ENCODE data around the gene ARHGAP15.

The ARHGAP15 gene

GRCh38 chr2:143148757-143149156 is 19.5 kb downstream of the ARHGAP15 start:
- Histone ChIP-seq H2AFZ (ENCODE audit: low read depth) (no peak overlapping the region), H3K9ac (no peak overlapping the region), H3K4me1 (ENCODE audit: low read depth, poor library complexity, severe bottlenecking) (peaks cover 5% of the 10 kb centered on the region), H3K79me2 (ENCODE audit: insufficient read depth, low read depth) (no peaks in the 10 kb centered on the region; the same call in 1 of the 2 replicates), H3K27ac (no peak overlapping the region), H3K36me3 (ENCODE audit: insufficient read depth) (no peaks in the 10 kb centered on the region), H3K4me3 (IDR thresholded peaks at IDR 0.05; ENCODE audit: insufficient read depth, low read depth, low read length) (no peak overlapping the region), H3K4me2 (no peak overlapping the region), H3K27me3 (ENCODE audit: insufficient read depth, low read depth) (no peaks in the 10 kb centered on the region), H4K20me1 (ENCODE audit: insufficient read depth) (no peaks in the 10 kb centered on the region)
- no peak for TF ChIP-seq CTCF (conservative IDR thresholded peaks at IDR 0.05; ENCODE audit: low read depth, low read length)

- no peaks in the 10 kb centered on the region for H3K27me3 ChIP-seq (ENCODE audit: insufficient read depth, low read depth)
- no peak overlapping the region for H3K27ac ChIP-seq
- peaks cover 5% of the 10 kb centered on the region for H3K4me1 ChIP-seq (ENCODE audit: low read depth, poor library complexity, severe bottlenecking)
- no peaks in the 10 kb centered on the region; the same call in 1 of the 2 replicates for H3K79me2 ChIP-seq (ENCODE audit: insufficient read depth, low read depth)
- H3K36me3 ChIP-seq (ENCODE audit: insufficient read depth): no peaks in the 10 kb centered on the region
- H3K9ac ChIP-seq: no peak overlapping the region
- no peaks in the 10 kb centered on the region for H4K20me1 ChIP-seq (ENCODE audit: insufficient read depth)
- no peak overlapping the region for H3K4me2 ChIP-seq
- no peak for TF ChIP-seq CTCF (conservative IDR thresholded peaks at IDR 0.05; ENCODE audit: low read depth, low read length)
- no peak overlapping the region for H2AFZ ChIP-seq (ENCODE audit: low read depth)
- H3K4me3 ChIP-seq (IDR thresholded peaks at IDR 0.05; ENCODE audit: insufficient read depth, low read depth, low read length): no peak overlapping the region
These were observed 21.1 kb downstream of the ARHGAP15 start for GRCh38 chr2:143150287-143150686.

GRCh38 chr2:143151111-143151752 is 22.0 kb downstream of the ARHGAP15 start:
- no peaks in the 10 kb centered on the region for H3K36me3 ChIP-seq (ENCODE audit: insufficient read depth)
- H3K4me2 ChIP-seq: no peak overlapping the region
- H3K4me3 ChIP-seq (IDR thresholded peaks at IDR 0.05; ENCODE audit: insufficient read depth, low read depth, low read length): no peak overlapping the region
- H3K27me3 ChIP-seq (ENCODE audit: insufficient read depth, low read depth): no peaks in the 10 kb centered on the region
- no peak overlapping the region for H2AFZ ChIP-seq (ENCODE audit: low read depth)
- H3K79me2 ChIP-seq (ENCODE audit: insufficient read depth, low read depth): no peaks in the 10 kb centered on the region; the same call in 1 of the 2 replicates
- H4K20me1 ChIP-seq (ENCODE audit: insufficient read depth): no peaks in the 10 kb centered on the region
- H3K4me1 ChIP-seq (ENCODE audit: low read depth, poor library complexity, severe bottlenecking): peaks cover 5% of the 10 kb centered on the region
- H3K27ac ChIP-seq: no peak overlapping the region
- H3K9ac ChIP-seq: no peak overlapping the region
- TF ChIP-seq CTCF (conservative IDR thresholded peaks at IDR 0.05; ENCODE audit: low read depth, low read length): no peak

GRCh38 chr2:143152219-143152618 is 23.0 kb downstream of the ARHGAP15 start:
- TF ChIP-seq CTCF (conservative IDR thresholded peaks at IDR 0.05; ENCODE audit: low read depth, low read length): no peak

More at GRCh38 chr2:143152219-143152618, 23.0 kb downstream of the ARHGAP15 start:
- Histone ChIP-seq H3K27ac (no peak overlapping the region), H3K4me1 (ENCODE audit: low read depth, poor library complexity, severe bottlenecking) (peaks cover 5% of the 10 kb centered on the region), H3K36me3 (ENCODE audit: insufficient read depth) (no peaks in the 10 kb centered on the region), H4K20me1 (ENCODE audit: insufficient read depth) (no peaks in the 10 kb centered on the region), H2AFZ (ENCODE audit: low read depth) (no peak overlapping the region), H3K4me3 (IDR thresholded peaks at IDR 0.05; ENCODE audit: insufficient read depth, low read depth, low read length) (no peak overlapping the region), H3K4me2 (no peak overlapping the region), H3K79me2 (ENCODE audit: insufficient read depth, low read depth) (no peaks in the 10 kb centered on the region; the same call in 1 of the 2 replicates), H3K27me3 (ENCODE audit: insufficient read depth, low read depth) (no peaks in the 10 kb centered on the region), H3K9ac (no peak overlapping the region)

All from KMS-11 (cell line).